Body of pancreas (tissue), 4 donors: ENCODE data around the gene IFT80. TPM values are rescaled to one million over a fixed set of nuclear protein-coding genes. Genes with fewer than 3 reads are reported as not detected.

ENCODE experiments used
- ATAC-seq: fragments of 150-250 bp; one replicate; pipeline ENCODE4 v1.9.1; 2016
- DNase-seq, 4 donors: peaks; one replicate each; pipeline ENCODE4 v3.0.0-alpha.2; 2019
- H3K27ac ChIP-seq, 4 donors: fragments of 200-600 bp; sonication (generic); 1 replicate in 3 of 4; 2 replicates in 1 of 4; pipeline versions ENCODE4 v1.5.1 to v1.6.1; 2016 to 2019; ENCODE audit warnings: mild to moderate bottlenecking in 1 of 4, mixed read lengths in 1 of 4, moderate library complexity in 1 of 4
- H3K27me3 ChIP-seq, 2 donors: fragments of 200-600 bp; sonication (generic); one replicate each; pipeline ENCODE4 v1.6.0; 2016; ENCODE audit warnings: mild to moderate bottlenecking in 1 of 2
- H3K36me3 ChIP-seq, 2 donors: fragments of 200-600 bp; sonication (generic); replicated peaks in 1 of 2; 2 replicates each; pipeline ENCODE4 v1.5.1; 2016; ENCODE audit warnings: low read depth in 2 of 2; ENCODE audit not compliant: insufficient read depth in 1 of 2
- H3K4me1 ChIP-seq: fragments of 200-600 bp; sonication (generic); one replicate; pipeline ENCODE4 v1.6.0; 2016
- H3K4me3 ChIP-seq, 2 donors: fragments of 200-600 bp; sonication (generic); 1 replicate in 1 of 2; 2 replicates in 1 of 2; pipeline ENCODE4 v1.5.1; 2016 to 2019
- H3K9me3 ChIP-seq, 3 donors: fragments of 200-600 bp; sonication (generic); 1 replicate in 2 of 3; 2 replicates in 1 of 3; pipeline ENCODE4 v1.5.1; 2016
- POLR2A ChIP-seq, 3 donors: fragments of 450-650 bp; IDR thresholded peaks; one replicate each; pipeline ENCODE4 v1.6.1; 2016; ENCODE audit warnings: antibody characterized with exemption in 3 of 3, mild to moderate bottlenecking in 2 of 3
- WGBS, 2 donors: methylation state at CpG; one replicate each; pipeline ENCODE4 v1.1.5; 2017; 5-methylcytosine and 5-hydroxymethylcytosine counted together
- intact Hi-C: fragments of 100-400 bp; cut with DNase I; formaldehyde crosslinking; loops from one replicate; pipeline ENCODE4 v1.15.1; 2023
- total RNA-seq, 2 donors: library from RNA; depleted of rRNA; stranded (reverse); fragments of >200 nt; gene quantifications; one replicate each; pipeline ENCODE4 v1.1.0, GENCODE V29; 2016
- TF ChIP-seq, protein P1 (sequence below), 7 experiments: fragments of 450-650 bp in 4 of 7; fragments of 200-600 bp in 3 of 7; sonication (generic) in 3 of 7; IDR thresholded peaks; one replicate each; pipeline ENCODE4 v1.5.1; 2016 to 2019; ENCODE audit warnings: antibody characterized with exemption in 7 of 7

The IFT80 gene
- total RNA-seq, 2 donors from 2014 or later: 15.5 to 31.6 TPM

DNA sequence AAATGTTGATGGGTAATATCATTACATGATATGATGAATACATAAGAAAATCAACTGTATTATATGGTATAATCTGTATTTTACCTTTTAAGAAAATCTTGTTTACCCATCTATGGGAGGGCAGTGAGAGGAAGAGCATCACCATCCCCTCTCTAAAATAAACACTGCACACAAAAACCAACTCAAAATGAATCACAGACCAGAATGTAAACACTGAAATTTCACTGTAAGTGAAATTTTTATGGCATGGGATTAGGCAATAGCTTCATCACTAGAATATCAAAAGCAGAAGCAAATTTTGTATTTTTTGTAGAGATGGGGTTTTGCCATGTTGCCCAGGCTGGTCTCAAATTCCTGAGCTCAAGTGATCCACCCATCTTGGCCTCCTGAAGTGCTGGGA lies 26.2 kb downstream of the IFT80 start:
- DNase-seq: no peak

DNA sequence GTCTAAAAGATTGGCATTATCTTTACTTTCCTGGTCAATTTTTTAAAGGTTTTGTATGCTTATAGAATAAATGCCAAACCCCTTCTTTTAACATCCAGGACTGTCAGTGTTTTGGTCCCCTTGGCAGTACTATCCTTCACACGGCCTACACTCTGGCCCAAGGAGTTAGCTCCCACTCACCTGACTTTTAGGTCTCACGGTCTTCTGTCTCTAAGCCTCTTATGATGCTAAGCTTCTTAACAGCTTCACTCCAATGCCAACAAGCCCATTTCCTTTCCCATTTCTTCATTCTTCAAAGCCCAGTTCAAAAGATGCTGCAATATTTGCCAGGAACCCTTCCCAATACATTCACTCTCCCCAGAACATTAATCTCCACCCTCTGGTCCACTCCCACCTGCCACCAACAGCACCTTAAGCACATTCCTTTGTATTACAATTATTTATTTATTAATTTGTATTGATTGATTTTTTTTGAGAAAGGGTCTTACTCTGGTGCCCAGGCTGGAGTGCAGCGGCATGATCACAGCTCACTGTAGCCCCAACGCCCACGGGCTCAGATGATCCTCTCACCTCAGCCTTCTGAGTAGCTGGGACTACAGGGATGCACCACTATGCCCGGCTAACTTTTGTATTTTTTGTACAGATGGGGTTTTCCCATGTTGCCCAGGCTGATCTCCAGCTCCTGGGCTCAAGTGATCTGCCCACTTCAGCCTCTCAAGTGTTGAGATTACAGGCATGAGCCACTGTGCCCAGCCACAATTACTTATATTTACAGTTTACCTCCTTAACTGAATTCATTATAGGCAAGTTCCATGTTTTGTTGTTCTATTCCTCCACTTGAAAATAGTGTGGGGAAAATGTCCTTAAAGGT lies 27.8 kb downstream of the IFT80 start:
- no peak for TF ChIP-seq POLR2A (IDR thresholded peaks at IDR 0.05)
- TF ChIP-seq, protein P1, sequence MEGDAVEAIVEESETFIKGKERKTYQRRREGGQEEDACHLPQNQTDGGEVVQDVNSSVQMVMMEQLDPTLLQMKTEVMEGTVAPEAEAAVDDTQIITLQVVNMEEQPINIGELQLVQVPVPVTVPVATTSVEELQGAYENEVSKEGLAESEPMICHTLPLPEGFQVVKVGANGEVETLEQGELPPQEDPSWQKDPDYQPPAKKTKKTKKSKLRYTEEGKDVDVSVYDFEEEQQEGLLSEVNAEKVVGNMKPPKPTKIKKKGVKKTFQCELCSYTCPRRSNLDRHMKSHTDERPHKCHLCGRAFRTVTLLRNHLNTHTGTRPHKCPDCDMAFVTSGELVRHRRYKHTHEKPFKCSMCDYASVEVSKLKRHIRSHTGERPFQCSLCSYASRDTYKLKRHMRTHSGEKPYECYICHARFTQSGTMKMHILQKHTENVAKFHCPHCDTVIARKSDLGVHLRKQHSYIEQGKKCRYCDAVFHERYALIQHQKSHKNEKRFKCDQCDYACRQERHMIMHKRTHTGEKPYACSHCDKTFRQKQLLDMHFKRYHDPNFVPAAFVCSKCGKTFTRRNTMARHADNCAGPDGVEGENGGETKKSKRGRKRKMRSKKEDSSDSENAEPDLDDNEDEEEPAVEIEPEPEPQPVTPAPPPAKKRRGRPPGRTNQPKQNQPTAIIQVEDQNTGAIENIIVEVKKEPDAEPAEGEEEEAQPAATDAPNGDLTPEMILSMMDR (IDR thresholded peaks at IDR 0.05): no peak
- Histone ChIP-seq H3K9me3 (no peaks in the 10 kb centered on the region), H3K27ac (no peak overlapping the region), H3K27me3 (no peaks in the 10 kb centered on the region), H3K4me1 (peaks cover 10% of the 10 kb centered on the region), H3K4me3 (no peak overlapping the region), H3K36me3 (no peaks in the 10 kb centered on the region)
- ATAC-seq: no peak
- no peak for DNase-seq
- intact Hi-C loops: no loop called here
- WGBS, 2 donors: 87 to 93% methylated on average over 6 of the region's 6 CpGs

More for the DNA sequence above, 26.2 kb downstream of the IFT80 start:
- Histone ChIP-seq H3K36me3 (no peaks in the 10 kb centered on the region), H3K4me1 (peaks cover 10% of the 10 kb centered on the region), H3K27me3 (no peaks in the 10 kb centered on the region), H3K27ac (no peak overlapping the region), H3K4me3 (no peak overlapping the region), H3K9me3 (no peaks in the 10 kb centered on the region)
- no peak for TF ChIP-seq POLR2A (IDR thresholded peaks at IDR 0.05)
- TF ChIP-seq, protein P1 (IDR thresholded peaks at IDR 0.05): no peak
- intact Hi-C loops: no loop called here
- ATAC-seq: no peak

DNA sequence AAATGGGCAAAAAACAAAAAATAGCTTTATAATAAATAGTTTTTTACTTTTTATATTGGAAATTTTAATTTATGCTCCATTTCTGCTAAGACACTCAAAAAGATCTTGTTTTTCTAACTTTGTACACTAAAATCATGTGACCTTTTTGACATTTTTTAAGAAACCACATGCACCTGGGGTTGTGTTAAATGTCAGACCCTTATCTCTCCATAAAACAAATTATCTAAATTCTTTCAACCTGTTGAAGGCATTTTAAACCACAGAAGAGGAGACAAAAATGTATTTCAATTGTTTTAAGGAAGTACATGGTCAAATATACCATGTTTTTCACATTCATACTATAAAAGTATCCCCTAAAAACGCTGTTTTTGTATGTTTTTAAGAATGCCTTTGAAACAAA lies 29.2 kb downstream of the IFT80 start:
- no peaks in the 10 kb centered on the region for H3K36me3 ChIP-seq
- H3K27ac ChIP-seq: no peak overlapping the region
- H3K4me3 ChIP-seq: no peak overlapping the region
- ATAC-seq: no peak
- DNase-seq: no peak
- H3K9me3 ChIP-seq: no peaks in the 10 kb centered on the region
- intact Hi-C loops: no loop called here
- 56 to 77% methylated on average over 1 of the region's 1 CpG for whole genome bisulfite sequencing, 2 donors
- H3K27me3 ChIP-seq: no peaks in the 10 kb centered on the region
- H3K4me1 ChIP-seq: peaks cover 6% of the 10 kb centered on the region
- TF ChIP-seq POLR2A (IDR thresholded peaks at IDR 0.05): no peak
- TF ChIP-seq, protein P1 (IDR thresholded peaks at IDR 0.05): no peak

DNA sequence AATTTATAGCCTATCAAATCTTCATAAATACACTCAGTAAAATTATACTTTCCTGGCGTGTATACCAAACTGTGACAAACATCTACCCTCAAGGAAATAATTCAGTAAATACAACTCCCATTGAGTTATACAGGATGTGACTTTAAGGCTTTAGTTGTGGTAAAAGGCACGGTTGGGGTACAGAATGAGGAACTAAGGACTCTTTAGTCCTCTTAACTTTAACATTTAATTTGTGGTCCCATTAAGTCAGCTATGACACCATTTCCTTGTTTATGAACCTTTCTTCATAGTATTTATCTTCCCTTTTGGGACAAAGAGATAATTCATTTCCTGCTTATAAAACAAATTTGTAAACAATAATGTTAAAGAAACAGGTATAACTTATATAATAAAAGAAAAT lies 30.2 kb downstream of the IFT80 start:
- intact Hi-C loops: no loop called here
- TF ChIP-seq, protein P1 (IDR thresholded peaks at IDR 0.05): no peak
- no peak for TF ChIP-seq POLR2A (IDR thresholded peaks at IDR 0.05)
- ATAC-seq (no peak), DNase-seq (no peak)
- Histone ChIP-seq H3K4me1 (no peaks in the 10 kb centered on the region), H3K27me3 (no peaks in the 10 kb centered on the region), H3K4me3 (no peak overlapping the region), H3K9me3 (no peaks in the 10 kb centered on the region), H3K27ac (no peak overlapping the region), H3K36me3 (no peaks in the 10 kb centered on the region)
- 76 to 85% methylated on average over 2 of the region's 2 CpGs for WGBS, 2 donors
